A549 treated with CORT108297 at 1 μM for 4 hours (cell line): ENCODE measurements around the gene TRMT10A. TPM values are rescaled to one million over a fixed set of nuclear protein-coding genes. Genes with fewer than 3 reads are reported as not detected.

Experiments used
- total RNA-seq: library from RNA; stranded (reverse); fragments of 200-300 nt; extraction: Qiagen RNA extraction; gene quantifications from 5 replicates; pipeline ENCODE4 v1.2.3, GENCODE V29; 2022

TRMT10A gene, protein sequence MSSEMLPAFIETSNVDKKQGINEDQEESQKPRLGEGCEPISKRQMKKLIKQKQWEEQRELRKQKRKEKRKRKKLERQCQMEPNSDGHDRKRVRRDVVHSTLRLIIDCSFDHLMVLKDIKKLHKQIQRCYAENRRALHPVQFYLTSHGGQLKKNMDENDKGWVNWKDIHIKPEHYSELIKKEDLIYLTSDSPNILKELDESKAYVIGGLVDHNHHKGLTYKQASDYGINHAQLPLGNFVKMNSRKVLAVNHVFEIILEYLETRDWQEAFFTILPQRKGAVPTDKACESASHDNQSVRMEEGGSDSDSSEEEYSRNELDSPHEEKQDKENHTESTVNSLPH
- total RNA-seq, result 3.4 to 6.9 TPM (median 4.1 TPM) in 5 replicates

DNA sequence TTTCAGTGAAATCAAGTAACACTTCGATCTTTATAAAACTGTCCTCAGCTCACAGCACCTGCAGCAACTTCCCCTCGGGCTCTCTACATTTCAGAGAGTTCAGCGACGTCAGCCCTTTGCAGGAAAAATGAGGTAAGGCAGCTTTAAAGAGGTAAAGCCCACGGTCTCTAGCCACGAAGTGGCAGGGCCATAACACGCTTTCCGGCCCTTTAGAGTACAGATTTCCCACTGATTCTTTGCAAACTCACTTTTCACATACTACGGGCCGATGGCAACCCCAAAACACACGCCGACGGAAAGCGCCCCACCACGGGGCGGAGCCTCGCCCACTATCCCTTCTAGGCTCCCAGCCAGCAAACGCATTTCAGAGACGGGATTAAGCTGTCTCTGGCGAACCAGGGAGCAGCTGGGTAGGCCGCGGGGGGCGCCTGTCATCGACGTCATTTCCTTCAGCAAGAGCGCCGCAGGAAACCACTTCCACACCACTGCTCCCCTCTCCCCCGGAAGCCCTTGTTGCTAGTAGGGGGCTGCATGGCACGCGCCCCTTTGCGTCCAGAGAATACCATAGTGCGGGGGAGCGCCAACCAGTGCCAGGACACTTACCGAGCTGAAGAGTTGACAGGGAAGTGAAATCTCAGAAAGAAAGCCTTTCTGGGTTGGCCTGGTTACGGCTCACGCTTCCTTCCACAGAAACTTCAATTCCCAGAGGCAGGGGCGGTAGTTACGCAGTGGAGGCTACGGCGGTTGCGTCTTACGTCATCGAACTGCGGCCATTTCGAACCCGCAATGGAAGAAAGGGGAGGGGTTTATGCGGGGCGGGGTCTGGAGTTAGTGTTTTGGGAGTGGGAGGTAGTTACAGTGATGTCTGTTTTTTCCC lies at the start of gene TRMT10A:
TRMT10A (minus strand) TSS at position 730 of the 877 bp plus-strand sequence. CDS start 4,701 bp downstream, outside the sequence.

DNA sequence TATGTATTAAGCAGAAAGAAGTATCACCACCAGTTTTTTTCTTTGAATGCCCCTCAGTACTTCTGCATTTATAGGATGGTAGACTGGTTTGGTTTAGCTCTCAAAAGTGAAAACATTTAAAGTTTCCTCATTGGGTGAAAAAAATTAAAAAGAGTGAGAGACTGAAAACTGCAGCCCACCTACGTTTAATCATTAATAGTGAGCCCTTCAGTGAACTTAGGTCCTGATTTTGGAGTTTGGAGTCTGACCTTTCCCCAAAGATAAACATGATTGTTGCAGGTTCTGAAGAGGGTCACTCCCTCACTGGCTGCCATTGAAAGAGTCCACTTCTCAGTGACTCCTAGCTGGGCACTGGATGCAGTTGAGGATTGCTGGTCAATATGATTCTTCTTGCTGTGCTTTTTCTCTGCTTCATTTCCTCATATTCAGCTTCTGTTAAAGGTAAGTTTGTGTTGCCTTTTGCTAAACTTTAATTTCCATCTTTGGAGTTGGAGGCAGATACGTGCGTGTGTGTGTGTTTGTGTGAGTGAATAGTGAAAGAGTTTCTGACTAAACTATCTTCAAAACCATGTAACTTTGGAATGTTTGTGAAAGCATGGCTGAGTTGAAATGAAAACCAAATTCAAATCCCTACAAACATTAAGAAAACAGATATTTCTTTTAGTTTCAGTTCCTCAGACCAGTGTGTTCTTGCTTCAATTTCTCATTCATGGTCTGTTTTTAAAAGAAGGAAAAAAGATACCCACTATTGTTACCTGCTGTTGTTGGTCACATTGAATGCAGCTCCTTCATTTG lies 10.9 kb upstream of the TRMT10A start, which contains the start of gene MTTP:
MTTP (plus strand) TSS at position 295 of the 795 bp plus-strand sequence; CDS start at position 381, 86 bp downstream.

DNA sequence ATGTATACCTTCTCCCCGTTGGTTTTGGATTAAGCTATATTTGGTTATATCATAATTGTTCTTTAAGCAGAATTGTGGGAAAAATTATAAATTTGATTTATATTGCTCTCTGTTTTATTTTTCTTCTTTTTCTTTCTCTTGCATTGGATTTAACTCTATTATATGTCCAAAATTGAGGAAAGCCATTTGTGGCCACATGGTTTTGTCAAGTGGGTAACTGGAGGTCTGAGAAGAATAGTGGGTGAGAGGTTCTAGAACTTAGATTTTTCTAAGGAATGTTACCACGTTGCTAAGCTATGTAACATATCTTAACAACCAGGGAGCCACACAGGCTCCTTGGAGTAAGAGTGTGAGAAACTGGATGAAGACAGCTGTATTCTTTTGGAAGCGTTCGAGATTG lies 53.1 kb downstream of the TRMT10A start, which contains the start of gene C4orf17:
C4orf17 (plus strand) TSS at position 301 of the 400 bp plus-strand sequence. CDS start 2,061 bp downstream, outside the sequence.

Other genes starting within 250 kb of the TRMT10A start
- gene ADH1B, start 242.6 kb downstream of the TRMT10A start, total RNA-seq, result not detected in 5 replicates
- gene ADH1C, start 211.3 kb downstream of the TRMT10A start, total RNA-seq, result not detected in 5 replicates
- not detected in 5 replicates for gene ADH7, start 128.7 kb downstream of the TRMT10A start, total RNA-seq
- not detected in 5 replicates for gene C4orf17, start 53.0 kb downstream of the TRMT10A start, total RNA-seq
- not detected in 5 replicates for gene MTTP, start 10.8 kb upstream of the TRMT10A start, total RNA-seq
- not detected in 5 replicates for gene C4orf54, start 93.8 kb upstream of the TRMT10A start, total RNA-seq